Right ventricle myocardium inferior (tissue), 1 donor: ENCODE data around the gene LRRC18. TPM values are rescaled to one million over a fixed set of nuclear protein-coding genes. Genes with fewer than 3 reads are reported as not detected.

Source experiments
- ATAC-seq: fragments of 200-7000 bp; cut with Tn5 transposase; one replicate; pipeline ENCODE4 v1.9.1; 2020; ENCODE audit warnings: mild to moderate bottlenecking, moderate library complexity
- DNase-seq: peaks from one replicate; pipeline ENCODE4 v3.0.0; 2021; ENCODE audit errors: missing footprints
- intact Hi-C: fragments of 100-400 bp; cut with DNase I; formaldehyde crosslinking; loops from one replicate; pipeline ENCODE4 v1.11.0; 2022
- long read RNA-seq: library from polyadenylated mRNA; unstranded; transcript quantifications from one replicate; pipeline ENCODE4 v2.0.0, GENCODE V29; 2021
- total RNA-seq: library from RNA; stranded (reverse); fragmentation: NEBNext Ultra II Directional; extraction: Animal tissue kit (Norgen Biotek cat#: 25700); gene quantifications from one replicate; pipeline ENCODE4 v1.2.1, GENCODE V29; 2021
- donor health status: DM: no; HTN: yes; CAD: no; lungs with severe emphysema.

Gene LRRC18
- not detected for total RNA-seq
- long read RNA-seq = 0 reads

DNA sequence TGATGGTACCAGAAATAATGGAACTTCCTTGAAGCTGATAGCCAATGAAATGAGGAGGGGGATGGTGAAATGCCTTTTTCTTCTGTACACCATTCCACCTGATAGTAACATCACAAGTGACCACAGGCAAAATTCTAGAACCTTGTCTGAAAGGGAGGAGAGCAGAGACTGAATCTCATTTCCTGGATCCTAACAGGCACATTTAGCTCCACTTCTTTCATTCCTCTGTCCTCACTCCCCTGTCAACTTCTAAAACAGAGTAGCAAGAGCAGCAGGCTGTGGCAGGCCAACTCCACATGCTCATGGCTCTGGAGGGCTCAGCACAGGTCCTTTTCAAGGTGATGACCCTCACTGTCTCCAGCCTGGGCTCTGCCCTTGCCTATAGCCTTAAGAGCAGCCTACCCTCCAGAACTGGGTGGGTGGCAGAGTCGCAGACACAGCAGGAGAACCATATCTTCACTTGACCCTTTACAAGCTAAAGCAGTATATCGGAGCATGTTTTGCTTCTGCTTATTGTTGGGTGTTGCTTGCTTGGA lies at the start of gene LRRC18:
Gene LRRC18, minus strand, starts transcription at position 51 of the 536 bp plus-strand sequence. CDS start 25,685 bp downstream, outside the sequence.
- no peak for DNase-seq
- intact Hi-C loops = no loop called here
- ATAC-seq = no peak

DNA sequence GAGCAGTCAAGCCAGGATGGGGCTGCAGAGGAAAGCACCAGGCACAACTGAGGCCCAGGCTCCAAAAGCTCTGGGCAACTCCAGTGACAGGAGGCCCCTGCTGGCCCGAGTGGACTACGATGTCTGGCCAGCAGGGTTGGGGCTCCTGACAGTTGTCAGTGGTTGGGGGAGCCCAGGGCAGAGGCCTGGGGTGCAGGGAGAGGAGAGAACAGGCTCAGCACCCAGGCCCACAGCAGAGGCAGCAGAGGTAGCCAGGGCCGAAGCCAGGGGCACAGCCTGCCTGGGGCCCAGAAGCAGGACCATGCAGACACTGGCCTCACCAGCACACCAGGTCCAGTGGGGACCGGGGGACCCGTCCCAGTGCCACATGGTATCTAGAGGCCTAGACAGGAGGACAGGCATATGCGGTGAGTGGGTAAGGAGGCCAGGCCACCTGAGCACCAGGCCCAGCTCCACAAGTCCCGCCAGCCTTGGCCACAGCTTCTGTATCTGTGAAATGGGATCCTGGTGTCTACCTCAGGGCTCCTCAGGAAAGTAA lies 46.0 kb upstream of the LRRC18 start:
- ATAC-seq (no peak), DNase-seq (no peak)
- intact Hi-C loops = no loop called here

DNA sequence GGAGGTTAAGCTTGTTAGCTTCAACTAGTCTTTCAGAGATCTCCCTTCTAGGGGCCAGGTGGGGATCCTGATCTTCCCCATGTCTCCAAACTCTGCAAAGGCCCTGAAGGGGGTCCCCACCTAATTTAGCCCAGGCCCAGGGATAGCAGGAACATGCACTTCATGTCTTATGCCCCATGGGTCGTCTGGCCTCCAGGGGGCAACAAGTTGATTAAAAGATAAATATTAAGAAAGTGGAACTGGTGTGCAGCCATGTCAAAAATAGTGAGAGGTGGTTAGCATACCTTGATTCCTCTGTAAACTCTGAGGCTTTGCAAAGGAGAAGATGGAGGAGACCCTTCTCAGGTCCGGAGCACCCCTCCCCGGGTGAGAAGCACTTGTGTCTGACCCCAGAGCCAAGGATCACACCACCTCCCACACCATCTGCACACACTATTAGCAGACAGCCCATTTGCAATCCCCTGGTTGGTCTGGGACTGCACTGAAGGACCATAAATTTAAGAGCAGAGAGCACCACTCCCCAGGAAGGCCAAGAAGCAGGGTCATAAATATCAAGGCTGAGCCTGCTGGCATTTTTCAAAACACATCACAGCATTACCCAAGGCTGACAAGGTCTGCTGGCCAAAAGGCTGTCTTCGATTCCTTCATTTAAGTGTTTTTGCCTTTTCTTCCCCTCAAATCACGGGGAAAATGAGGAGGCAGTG lies 44.2 kb upstream of the LRRC18 start:
- ATAC-seq (no peak), DNase-seq (no peak)
- intact Hi-C loops = loop anchor here (5.0 kb wide), 3 partner anchors 134 to 529 kb away; partner anchors contain the start of gene VSTM4

DNA sequence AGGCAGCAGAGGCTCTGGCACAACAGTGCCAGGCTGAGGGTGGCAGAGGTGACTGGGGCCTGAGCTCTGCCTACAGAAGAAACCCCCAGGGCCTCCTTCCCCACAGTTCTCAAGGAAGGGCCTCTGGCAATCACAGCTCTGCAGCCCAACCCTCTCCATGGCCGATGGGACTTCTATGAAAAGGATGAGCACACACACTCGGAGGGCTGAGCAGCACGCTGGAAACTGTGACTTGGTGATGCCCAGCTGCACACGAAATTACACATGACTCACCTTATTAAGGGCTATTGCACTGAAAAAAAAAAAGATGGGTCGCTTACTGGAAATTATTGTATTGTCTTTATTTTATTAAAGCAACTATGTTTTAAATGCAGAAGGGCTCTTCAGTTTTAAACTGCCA lies 42.9 kb upstream of the LRRC18 start:
- intact Hi-C loops = loop anchor here (5.0 kb wide), 3 partner anchors 135 to 530 kb away; partner anchors contain the start of gene VSTM4
- no peak for DNase-seq
- no peak for ATAC-seq

DNA sequence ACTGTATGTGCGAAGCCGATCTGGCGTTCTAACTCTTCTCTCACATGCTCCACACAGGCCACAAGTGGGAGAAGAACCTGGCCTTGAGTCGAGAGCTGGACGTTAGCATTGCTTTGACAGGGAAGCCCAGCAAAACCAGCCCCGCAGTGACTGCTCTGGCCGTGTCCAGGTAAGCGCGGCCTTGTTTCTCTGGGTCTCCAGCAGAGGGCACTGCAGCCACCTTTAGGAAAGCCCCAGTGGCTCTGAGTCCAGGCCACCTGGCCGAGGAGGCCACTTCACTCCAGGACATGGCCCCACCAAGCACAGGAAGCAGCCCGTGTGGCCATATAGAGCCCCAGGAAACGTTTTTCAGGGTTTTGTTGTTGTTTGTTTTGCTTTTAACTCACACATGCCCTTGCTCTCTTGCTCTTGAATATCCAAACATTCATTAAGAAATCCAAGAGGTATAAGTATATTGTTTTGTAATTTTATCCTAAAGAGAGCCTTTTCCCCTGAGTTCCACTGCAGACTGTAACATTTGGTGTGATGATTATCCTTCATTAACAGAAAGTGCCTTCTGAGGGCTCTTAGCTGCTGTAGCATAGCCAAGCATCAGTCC lies 41.8 kb upstream of the LRRC18 start:
- DNase-seq (no peak), ATAC-seq (peak; percentile 86)
- intact Hi-C loops = loop anchor here (2.0 to 5.0 kb wide), 5 partner anchors 21 to 531 kb away; partner anchors contain the start of gene VSTM4

DNA sequence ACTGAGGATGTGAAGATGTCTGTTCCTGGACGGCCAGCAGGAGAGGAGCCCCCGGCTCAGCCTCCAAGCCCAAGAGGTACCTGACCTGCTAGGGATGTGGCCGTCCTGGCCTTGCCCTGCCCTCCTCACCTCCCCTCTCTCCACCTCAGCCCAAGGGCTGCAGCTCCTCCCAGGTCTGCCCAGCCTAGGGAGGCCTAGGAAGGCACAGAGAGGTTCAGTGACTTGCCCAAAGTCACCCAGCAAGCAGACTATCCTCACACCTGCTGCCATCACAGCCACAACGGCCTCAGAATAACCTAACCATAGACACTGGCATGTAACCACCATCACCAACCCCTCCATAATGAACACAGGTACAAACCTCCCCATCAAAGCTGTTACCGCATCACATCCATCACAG lies 38.7 kb upstream of the LRRC18 start:
- intact Hi-C loops = no loop called here
- ATAC-seq (no peak), DNase-seq (no peak)

DNA sequence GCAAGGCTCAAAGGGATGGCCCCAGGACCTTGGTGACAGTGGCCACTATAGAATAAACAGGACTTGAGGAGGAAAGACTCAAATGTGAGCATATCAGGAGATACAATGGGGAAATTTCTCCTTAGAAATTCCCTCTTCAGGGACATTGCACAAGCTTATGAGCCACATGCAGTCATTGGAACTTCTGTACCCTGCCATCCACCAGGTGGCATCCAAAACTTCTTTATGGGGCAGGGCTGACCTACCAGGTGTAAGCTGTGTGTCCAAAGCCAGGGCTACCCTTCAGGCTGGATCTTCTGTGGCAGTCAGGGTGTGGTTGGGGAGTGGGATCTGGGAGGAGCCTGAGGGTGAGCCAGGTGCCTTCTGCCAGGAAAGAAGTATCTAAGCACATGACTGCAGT lies 36.6 kb upstream of the LRRC18 start:
- intact Hi-C loops = no loop called here
- ATAC-seq (peak; percentile 58), DNase-seq (no peak)

DNA sequence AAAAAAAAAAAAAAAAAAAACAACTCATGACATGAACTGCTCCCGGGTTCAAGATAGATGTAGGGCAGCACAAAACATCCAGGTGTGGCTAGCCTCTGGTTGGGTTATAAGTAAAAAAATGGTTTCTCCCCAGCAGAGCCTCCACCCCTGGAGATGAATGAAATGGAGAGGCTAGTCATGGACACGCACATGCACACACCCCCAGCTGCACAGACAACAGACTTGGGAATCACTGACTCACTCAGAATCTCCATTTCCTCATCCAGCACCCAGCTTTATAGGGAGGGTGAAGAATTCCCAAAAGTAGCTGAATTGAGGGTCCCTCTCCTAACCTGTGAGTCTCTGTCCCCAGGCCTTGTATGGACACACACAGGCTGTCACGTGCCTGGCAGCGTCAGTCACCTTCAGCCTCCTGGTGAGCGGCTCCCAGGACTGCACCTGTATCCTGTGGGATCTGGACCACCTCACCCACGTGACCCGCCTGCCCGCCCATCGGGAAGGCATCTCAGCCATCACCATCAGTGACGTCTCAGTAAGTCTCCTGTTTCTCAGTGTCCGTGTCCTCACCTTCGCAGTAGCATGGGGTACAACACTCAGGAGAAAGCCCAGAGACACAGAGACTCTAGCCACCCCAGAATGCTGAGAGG lies 35.0 kb upstream of the LRRC18 start:
- intact Hi-C loops = no loop called here
- ATAC-seq (no peak), DNase-seq (no peak)

DNA sequence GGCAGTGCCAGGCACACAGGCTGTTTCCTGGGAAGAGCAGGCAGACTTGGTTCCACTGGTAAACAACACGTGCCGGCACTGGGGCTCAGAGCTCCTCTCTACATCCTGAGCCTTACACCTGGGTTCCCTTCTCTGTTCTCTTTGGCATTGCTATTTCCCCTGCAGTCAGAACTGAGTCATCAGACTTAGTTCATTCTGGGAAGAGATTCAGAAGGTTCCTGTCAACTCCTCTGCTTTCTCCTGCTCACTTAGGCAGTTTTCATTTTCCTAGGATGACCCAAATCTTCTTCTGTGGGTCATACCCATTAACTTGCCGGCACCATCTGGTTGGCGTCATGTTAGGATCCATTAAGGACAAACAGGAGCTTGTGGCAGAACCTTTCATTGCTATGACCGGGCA lies 33.4 kb upstream of the LRRC18 start:
- ATAC-seq = no peak
- intact Hi-C loops = no loop called here
- no peak for DNase-seq

DNA sequence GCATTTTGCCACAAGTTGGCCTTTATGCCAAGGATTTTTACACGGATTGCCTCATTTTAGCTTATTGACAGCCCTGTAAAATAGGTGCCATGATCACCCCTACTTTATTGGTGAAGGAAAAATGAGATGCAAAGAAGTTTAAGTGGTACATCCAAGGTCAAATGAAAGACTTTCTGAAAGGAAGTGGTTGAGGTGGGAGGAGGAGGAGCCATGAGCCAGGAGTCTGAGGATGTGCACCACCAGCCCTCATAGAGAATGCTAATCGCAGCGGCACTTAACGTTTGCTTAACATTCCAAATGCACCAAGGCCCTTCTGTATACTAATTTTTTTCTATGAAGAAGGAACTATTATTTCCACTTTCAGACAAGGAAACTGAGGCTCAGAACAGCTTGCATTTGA lies 31.0 kb upstream of the LRRC18 start:
- no peak for DNase-seq
- intact Hi-C loops = no loop called here
- no peak for ATAC-seq

DNA sequence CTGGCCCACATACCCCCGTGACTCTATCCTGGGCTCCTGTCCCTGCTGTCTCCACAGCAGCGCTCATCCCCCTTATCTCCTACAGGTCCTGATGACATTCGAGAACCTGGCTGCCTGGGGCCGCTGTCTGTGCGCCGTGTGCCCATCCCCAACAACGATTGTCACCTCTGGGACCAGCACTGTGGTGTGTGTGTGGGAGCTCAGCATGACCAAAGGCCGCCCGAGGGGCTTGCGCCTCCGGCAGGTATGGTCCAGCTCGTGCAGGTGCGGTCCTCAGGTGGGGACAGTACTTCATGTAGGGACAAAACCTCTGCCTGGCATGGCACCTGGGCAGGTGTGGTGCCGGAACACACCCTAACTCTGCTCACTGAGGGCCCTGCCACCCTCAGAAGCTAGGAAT lies 30.4 kb upstream of the LRRC18 start:
- DNase-seq (no peak), ATAC-seq (no peak)
- intact Hi-C loops = no loop called here

DNA sequence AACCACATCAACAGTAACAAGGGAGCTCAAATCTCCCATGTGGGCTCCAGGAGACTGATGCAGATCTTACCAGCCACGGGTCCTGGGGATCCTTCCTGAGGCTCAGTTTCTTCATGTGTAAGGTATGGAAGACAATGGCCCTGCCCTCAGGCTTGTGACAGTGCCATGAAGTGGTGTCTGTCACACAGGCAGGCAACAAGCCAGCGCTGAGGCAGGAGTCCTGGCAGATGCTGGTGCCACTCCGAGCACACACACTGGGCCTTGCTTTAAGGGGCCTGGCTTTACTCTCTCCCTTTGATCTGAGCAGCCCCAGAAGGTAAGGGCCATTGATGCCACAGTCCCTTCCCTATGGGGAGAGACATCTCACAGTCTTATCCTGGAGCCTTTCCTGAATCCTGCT lies 28.4 kb upstream of the LRRC18 start:
- intact Hi-C loops = no loop called here
- no peak for DNase-seq
- no peak for ATAC-seq

DNA sequence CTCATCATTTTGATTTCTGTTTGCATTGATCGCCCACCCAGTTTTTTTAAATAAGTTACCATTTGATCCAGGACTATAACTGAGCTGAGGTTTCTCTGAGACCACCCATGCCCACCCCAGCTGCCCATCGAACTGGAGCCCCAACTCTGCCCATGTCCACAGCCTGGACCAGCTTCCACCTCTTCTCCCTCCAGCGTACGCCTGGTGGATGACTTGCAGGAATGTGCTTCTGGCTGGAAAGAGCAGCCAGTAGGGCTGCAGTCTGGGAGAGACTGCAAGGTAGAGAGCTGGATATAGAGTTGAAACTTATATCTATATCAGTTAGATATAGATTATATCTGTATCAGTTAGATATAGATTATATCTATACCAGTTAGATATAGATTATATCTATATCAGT lies 25.8 kb upstream of the LRRC18 start:
- intact Hi-C loops = no loop called here
- DNase-seq = no peak
- ATAC-seq = no peak

DNA sequence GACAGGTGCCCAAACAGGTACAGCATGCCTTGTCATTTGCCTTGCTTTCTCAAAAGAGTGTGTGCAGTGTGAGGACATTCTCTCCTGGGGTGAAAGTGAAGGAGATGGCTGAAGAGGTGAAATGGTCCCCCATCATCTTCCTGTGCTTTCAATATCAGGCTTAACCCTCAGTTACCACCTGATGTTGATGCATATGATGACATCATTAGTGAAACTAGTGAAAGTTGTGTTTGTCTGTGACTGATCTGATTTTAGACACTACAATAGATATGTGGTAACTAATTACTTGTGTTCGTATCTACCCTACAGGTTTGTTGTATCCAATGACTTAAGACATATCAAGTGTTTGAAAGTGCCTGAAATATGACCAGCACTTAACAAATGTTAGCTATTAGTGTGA lies 24.4 kb upstream of the LRRC18 start:
- DNase-seq = no peak
- intact Hi-C loops = no loop called here
- ATAC-seq = no peak

DNA sequence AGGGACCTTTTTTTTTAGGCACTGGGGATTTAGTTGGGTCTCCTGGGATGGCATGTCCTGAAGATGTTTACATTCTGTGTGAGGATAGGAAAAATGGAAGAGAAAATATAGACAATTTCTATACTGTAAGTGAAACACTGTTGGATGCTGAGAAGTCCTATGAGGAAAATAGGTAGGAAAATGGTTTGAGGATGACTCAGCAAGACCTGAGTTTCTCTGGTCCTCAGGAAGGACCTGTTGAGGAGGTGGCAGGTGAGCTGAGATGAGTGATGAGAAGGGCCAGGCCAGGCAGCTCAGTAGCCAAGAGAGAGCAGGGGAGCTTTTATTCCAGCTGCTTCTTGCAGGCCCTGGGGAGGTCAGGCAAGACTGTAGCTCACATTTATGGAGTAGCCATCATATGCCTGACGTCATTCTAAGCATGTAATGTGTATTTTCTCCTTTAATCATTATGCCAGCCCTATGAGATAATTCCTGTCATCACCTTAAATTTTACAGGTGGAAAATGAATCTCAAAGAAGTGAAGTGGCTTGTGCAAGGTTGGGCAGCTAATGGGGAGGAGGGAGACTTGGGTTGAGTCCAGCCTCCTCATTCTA lies 19.1 kb upstream of the LRRC18 start:
- DNase-seq = no peak
- ATAC-seq = no peak
- intact Hi-C loops = no loop called here

DNA sequence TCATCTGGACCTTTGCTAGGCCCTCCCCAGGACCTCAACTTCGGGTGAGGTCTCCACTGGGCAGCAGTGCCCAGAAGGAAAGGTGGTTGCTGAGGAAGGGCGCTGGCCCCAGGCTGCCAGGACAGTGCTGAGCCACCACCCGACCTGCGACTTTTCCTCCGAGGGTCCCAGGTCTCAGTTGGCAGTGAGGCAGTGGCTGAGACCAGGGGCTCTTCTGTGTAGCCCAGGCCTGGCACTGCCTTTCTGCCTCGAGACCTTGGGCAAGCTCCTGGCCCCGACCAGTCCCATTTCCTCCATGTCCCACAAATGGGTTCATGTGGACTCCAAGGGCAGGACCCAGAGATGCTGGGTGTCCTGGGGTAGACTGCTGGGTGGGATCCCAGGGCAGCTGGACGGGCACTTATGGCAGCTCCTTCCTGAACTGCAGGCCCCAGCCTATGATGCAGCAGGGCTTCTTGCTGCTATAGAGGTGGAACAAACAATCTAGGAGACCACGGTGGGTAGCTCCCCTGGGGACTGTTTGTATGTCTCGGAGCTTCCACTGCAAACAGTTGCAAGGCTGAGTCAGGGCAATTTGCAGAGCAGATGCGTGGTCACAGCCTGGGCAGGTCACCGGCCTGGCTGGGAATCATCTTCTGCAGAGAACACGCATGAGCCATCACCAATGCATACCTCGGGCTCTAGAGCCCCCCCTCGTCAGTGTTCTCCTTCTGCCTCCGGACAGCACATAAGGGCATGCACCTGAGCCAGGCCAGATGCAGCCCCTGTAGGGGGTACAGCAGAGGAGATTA lies 17.9 kb upstream of the LRRC18 start:
- intact Hi-C loops = no loop called here
- ATAC-seq (no peak), DNase-seq (no peak)

DNA sequence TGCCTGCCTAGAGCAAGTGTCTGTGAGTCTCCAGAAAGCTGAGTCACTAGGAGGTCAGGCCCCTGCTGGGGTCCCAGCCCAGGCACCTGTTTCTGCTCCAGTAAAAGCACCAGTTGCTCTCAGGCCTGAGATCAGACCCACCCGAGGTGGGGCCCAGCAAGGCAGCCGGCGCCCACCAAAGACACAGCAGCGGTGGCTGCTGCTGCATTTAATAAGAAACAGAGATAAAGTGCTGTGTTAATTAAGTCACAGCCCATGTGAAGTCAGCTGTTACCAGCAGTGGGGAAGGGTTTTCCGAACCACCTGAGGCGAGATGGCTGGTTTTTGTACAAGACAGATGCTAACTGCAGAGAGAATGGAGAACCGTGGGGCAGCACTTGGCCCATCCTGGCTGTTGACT lies 12.1 kb upstream of the LRRC18 start:
- ATAC-seq = no peak
- DNase-seq = no peak
- intact Hi-C loops = no loop called here

DNA sequence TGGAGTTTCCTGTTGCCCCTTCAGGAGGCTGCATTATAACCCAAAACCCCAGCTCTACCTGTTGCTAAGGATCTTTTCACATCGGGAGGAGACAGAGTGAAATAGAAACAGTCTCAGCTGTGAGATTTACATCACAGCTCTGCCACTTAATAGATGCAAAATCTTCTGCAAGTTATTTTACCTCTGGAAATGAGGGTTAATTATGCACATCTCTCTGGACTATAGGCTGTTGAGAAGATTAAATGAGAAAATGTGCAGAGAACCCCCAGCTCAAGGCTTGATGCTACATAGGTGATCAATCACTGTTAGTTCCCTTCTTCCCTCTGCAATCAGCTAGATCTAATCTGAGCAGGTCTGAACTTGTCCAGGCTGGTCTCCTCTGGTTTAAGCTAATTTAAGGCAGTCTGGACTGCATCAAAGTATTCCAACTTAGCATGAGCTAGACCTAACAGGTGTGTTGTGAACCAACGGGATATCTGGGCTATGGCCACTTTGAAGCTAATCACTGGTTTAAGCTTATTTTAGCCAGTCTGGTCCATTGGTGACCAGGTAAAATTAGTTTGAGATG lies 8.9 kb upstream of the LRRC18 start:
- DNase-seq = no peak
- ATAC-seq = no peak
- intact Hi-C loops = no loop called here
